K562 (cell line): ENCODE results near the gene PCBP3.

Source experiments
- CTCF ChIP-seq, 3 experiments: IDR thresholded peaks in 2 of 3; conservative IDR thresholded peaks in 1 of 3; 2 replicates each; pipeline ENCODE4 v1.5.1; 2011 to 2012; ENCODE audit warnings: low read length in 3 of 3, mild to moderate bottlenecking in 3 of 3, control low read depth in 2 of 3, improper control_type of control experiment in 1 of 3, inconsistent platforms in 1 of 3, low read depth in 1 of 3, mixed read lengths in 1 of 3, moderate library complexity in 1 of 3; ENCODE audit not compliant: insufficient read depth in 2 of 3
- EHMT2 ChIP-seq: fragments of 450-650 bp; IDR thresholded peaks from 2 replicates; pipeline ENCODE4 v1.6.1; 2018; ENCODE audit warnings: antibody characterized with exemption
- HDAC2 ChIP-seq: fragments of 450-650 bp; IDR thresholded peaks from 2 replicates; pipeline ENCODE4 v1.6.1; 2016; ENCODE audit warnings: mild to moderate bottlenecking
- POLR2A ChIP-seq: fragments of 450-650 bp; conservative IDR thresholded peaks from 2 replicates; pipeline ENCODE4 v1.6.1; 2016
- RNF2 ChIP-seq: sonication (generic); IDR thresholded peaks from 2 replicates; pipeline ENCODE4 v1.6.1; 2016
- STAT5A ChIP-seq: IDR thresholded peaks from 2 replicates; pipeline ENCODE4 v1.6.1; 2012; ENCODE audit warnings: low read length, inconsistent platforms, borderline replicate concordance
- SUPT5H ChIP-seq: fragments of 450-650 bp; IDR thresholded peaks from 2 replicates; pipeline ENCODE4 v1.6.1; 2016
- USF2 ChIP-seq: sonication (generic); formaldehyde crosslinking; IDR thresholded peaks from 2 replicates; pipeline ENCODE4 v1.5.0; 2020; ENCODE audit warnings: missing genetic modification reagents
- YY1 ChIP-seq, 3 experiments: IDR thresholded peaks; 2 replicates each; pipeline ENCODE4 v1.6.1; 2011; ENCODE audit warnings: low read length in 2 of 3, mild to moderate bottlenecking in 2 of 3, moderate library complexity in 2 of 3, borderline replicate concordance in 1 of 3, control low read depth in 1 of 3, low read depth in 1 of 3; ENCODE audit not compliant: insufficient read depth in 3 of 3, insufficient replicate concordance in 2 of 3, control insufficient read depth in 1 of 3, insufficient read length in 1 of 3; ENCODE audit errors: extremely low read depth in 1 of 3

DNA sequence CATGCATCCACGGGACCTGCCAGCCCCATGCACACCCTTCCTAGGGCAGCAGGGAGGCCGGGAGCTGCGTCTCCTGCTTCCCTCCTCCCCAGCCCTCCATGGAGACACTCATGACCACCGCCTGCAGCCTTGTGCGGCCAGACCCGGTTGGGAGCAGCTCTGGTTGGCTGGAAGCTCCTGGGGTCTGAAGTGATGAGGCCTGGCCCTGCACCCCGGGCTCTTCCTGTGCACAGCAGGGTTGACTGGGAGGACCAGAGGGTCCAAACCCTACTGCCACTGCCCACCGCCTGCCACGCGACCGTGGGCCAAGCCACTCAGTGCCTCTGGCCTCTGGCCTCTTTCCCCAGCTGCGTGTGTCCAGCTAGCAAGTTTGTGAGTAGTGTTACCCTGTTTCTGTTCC is 226.9 kb downstream of the PCBP3 start:
- TF ChIP-seq USF2 (CRISPR knock-in tag) (no peak), STAT5A (no peak), CTCF (IDR thresholded peaks at IDR 0.05 in 2 of 3, conservative IDR thresholded peaks at IDR 0.05 in 1 of 3; ENCODE audit: insufficient read depth in 2 of 3, low read depth in 1 of 3, low read length in 3 of 3) (no peak), POLR2A (no peak), EHMT2 (no peak), YY1 (IDR thresholded peaks at IDR 0.05; ENCODE audit: borderline replicate concordance in 1 of 3, control insufficient read depth in 1 of 3, extremely low read depth in 1 of 3, insufficient read depth in 3 of 3, insufficient read length in 1 of 3, insufficient replicate concordance in 2 of 3, low read depth in 1 of 3, low read length in 2 of 3) (no peak), HDAC2 (no peak), RNF2 (no peak), SUPT5H (no peak)
